Measurements from ENCODE around the gene GJA3. TPM values are rescaled to one million over a fixed set of nuclear protein-coding genes. Genes with fewer than 3 reads are reported as not detected.

GJA3 gene
- total RNA-seq, 1 donor from 2014 or later = 0.59 TPM

DNA sequence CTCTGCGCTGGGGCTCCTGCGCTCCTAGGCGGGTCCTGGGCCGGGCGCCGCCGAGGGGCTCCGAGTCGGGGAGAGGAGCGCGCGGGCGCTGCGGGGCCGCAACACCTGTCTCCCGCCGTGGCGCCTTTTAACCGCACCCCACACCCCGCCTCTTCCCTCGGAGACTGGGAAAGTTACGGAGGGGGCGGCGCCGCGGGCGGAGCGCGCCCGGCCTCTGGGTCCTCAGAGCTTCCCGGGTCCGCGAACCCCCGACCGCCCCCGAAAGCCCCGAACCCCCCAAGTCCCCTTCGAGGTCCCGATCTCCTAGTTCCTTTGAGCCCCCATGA is 31.9 kb upstream of the GJA3 start, which contains the start of gene GJB2:
Gene GJB2, minus strand, starts transcription at position 103 of the 326 bp plus-strand sequence. CDS start 3,357 bp downstream, outside the sequence.
- H3K36me3 ChIP-seq (ENCODE audit: insufficient read depth, low read length) = no peaks in the 10 kb centered on the region

DNA sequence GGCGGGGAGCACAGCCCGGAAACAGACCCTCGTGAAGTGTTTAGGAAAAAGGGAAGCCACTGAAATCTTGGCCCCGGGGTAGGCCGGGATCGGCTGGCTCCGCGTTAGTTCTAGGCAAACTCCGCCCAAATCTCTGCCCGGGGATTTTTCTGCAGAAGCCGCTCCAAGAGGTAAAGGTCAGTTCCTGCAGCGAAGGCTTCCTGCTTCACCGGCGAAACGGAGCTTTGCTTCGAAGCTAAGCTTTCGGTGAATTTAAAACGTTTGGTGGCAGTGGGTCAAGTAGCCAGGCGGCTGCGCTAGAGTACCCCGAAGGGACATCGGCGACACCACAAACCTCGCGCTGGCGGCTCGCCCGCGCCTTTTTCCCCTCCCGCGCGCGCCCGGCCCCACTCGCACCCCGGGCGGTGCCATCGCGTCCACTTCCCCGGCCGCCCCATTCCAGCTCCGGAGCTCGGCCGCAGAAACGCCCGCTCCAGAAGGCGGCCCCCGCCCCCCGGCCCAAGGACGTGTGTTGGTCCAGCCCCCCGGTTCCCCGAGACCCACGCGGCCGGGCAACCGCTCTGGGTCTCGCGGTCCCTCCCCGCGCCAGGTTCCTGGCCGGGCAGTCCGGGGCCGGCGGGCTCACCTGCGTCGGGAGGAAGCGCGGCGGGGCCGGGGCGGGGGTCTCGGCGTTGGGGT is 31.4 kb upstream of the GJA3 start:
- H3K27me3 Mint-ChIP-seq (ENCODE audit: low read depth, unreplicated experiment) = peaks cover 55% of the 10 kb centered on the region

More for the DNA sequence above, 31.9 kb upstream of the GJA3 start, which contains the start of gene GJB2:
- Histone ChIP-seq H3K9ac (ENCODE audit: low read length) (peak within 1 kb of the TSS; percentile 8), H3K4me3 (ENCODE audit: insufficient read depth, low read depth, low read length) (peak within 1 kb of the TSS; percentile 50), H3K27me3 (ENCODE audit: insufficient read depth, low read length) (peaks cover 50% of the 10 kb centered on the region), H3K4me2 (ENCODE audit: low read length) (peak within 1 kb of the TSS; percentile 86), H3K4me1 (ENCODE audit: insufficient read depth, low read length) (peaks cover 19% of the 10 kb centered on the region), H2AFZ (ENCODE audit: low read depth, low read length) (peak within 1 kb of the TSS; percentile 72), H3K9me3 (ENCODE audit: insufficient read depth, low read depth, low read length) (no peaks in the 10 kb centered on the region), H4K20me1 (ENCODE audit: insufficient read depth, low read length) (no peaks in the 10 kb centered on the region), H3K79me2 (ENCODE audit: insufficient read depth, low read length) (no peaks in the 10 kb centered on the region), H3K27ac (ENCODE audit: low read depth, low read length) (no peak within 1 kb of the TSS)
- Mint-ChIP-seq H3K27me3 (ENCODE audit: low read depth, unreplicated experiment) (peaks cover 52% of the 10 kb centered on the region), H3K27ac (ENCODE audit: unreplicated experiment) (peak within 1 kb of the TSS; percentile 66), H3K36me3 (ENCODE audit: low read depth, unreplicated experiment) (peaks cover 4% of the 10 kb centered on the region), H3K4me3 (ENCODE audit: unreplicated experiment) (peak within 1 kb of the TSS; percentile 75), H3K9me3 (ENCODE audit: unreplicated experiment) (peaks cover 1% of the 10 kb centered on the region), H3K4me1 (ENCODE audit: low read depth, unreplicated experiment) (peaks cover 10% of the 10 kb centered on the region)
- DNase-seq (ENCODE audit: low read depth) (no peak), FAIRE-seq (no peak)
- TF ChIP-seq, protein P1, sequence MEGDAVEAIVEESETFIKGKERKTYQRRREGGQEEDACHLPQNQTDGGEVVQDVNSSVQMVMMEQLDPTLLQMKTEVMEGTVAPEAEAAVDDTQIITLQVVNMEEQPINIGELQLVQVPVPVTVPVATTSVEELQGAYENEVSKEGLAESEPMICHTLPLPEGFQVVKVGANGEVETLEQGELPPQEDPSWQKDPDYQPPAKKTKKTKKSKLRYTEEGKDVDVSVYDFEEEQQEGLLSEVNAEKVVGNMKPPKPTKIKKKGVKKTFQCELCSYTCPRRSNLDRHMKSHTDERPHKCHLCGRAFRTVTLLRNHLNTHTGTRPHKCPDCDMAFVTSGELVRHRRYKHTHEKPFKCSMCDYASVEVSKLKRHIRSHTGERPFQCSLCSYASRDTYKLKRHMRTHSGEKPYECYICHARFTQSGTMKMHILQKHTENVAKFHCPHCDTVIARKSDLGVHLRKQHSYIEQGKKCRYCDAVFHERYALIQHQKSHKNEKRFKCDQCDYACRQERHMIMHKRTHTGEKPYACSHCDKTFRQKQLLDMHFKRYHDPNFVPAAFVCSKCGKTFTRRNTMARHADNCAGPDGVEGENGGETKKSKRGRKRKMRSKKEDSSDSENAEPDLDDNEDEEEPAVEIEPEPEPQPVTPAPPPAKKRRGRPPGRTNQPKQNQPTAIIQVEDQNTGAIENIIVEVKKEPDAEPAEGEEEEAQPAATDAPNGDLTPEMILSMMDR (IDR thresholded peaks at IDR 0.05; ENCODE audit: insufficient read depth, low read depth, low read length) = no peak
- TF ChIP-seq EZH2 (IDR thresholded peaks at IDR 0.05; ENCODE audit: insufficient read depth, low read length) = peak; percentile 76

More for the DNA sequence above, 31.4 kb upstream of the GJA3 start:
- Histone ChIP-seq H4K20me1 (ENCODE audit: insufficient read depth, low read length) (no peaks in the 10 kb centered on the region), H3K4me1 (ENCODE audit: insufficient read depth, low read length) (peaks cover 19% of the 10 kb centered on the region), H3K27me3 (ENCODE audit: insufficient read depth, low read length) (peaks cover 49% of the 10 kb centered on the region), H3K9me3 (ENCODE audit: insufficient read depth, low read depth, low read length) (no peaks in the 10 kb centered on the region), H3K36me3 (ENCODE audit: insufficient read depth, low read length) (no peaks in the 10 kb centered on the region), H2AFZ (ENCODE audit: low read depth, low read length) (peak overlapping the region; percentile 72), H3K4me2 (ENCODE audit: low read length) (peak overlapping the region; percentile 86), H3K9ac (ENCODE audit: low read length) (peak overlapping the region; percentile 8), H3K4me3 (ENCODE audit: insufficient read depth, low read depth, low read length) (peak overlapping the region; percentile 50), H3K27ac (ENCODE audit: low read depth, low read length) (no peak overlapping the region), H3K79me2 (ENCODE audit: insufficient read depth, low read length) (no peaks in the 10 kb centered on the region)
- Mint-ChIP-seq H3K36me3 (ENCODE audit: low read depth, unreplicated experiment) (peaks cover 4% of the 10 kb centered on the region), H3K27ac (ENCODE audit: unreplicated experiment) (peak overlapping the region; percentile 66), H3K4me1 (ENCODE audit: low read depth, unreplicated experiment) (peaks cover 10% of the 10 kb centered on the region), H3K4me3 (ENCODE audit: unreplicated experiment) (peak overlapping the region; percentile 75), H3K9me3 (ENCODE audit: unreplicated experiment) (peaks cover 1% of the 10 kb centered on the region)
- FAIRE-seq (no peak), DNase-seq (ENCODE audit: low read depth) (no peak)
- TF ChIP-seq, protein P1 (IDR thresholded peaks at IDR 0.05; ENCODE audit: insufficient read depth, low read depth, low read length) = no peak
- TF ChIP-seq EZH2 (IDR thresholded peaks at IDR 0.05; ENCODE audit: insufficient read depth, low read length) = peak; percentile 94

Measured in astrocyte (in vitro differentiated cells and primary cell).